ENCODE results near the gene PKP3. TPM values are rescaled to one million over a fixed set of nuclear protein-coding genes. Genes with fewer than 3 reads are reported as not detected.
"Not testable (repeated sequence)": the region's sequence is repeated elsewhere in the genome, so short reads cannot be mapped to it uniquely, and the experiment has no call there.

Gene PKP3
- total RNA-seq, 1 donor from 2014 or later, result 65.7 TPM

GRCh38 chr11:406796-407650, 13.0 kb downstream of the PKP3 start:
- no peak for TF ChIP-seq CTCF (IDR thresholded peaks at IDR 0.05; ENCODE audit: unreplicated experiment)
- peak; percentile 60 to 70 for DNase-seq (ENCODE audit: low spot score in 2 of 2, unreplicated experiment in 2 of 2)
- Mint-ChIP-seq H3K4me1 (peaks cover 6% of the 10 kb centered on the region), H3K4me3 (peak overlapping the region; percentile 46), H3K36me3 (no peaks in the 10 kb centered on the region), H3K27ac (no peak overlapping the region), H3K27me3 (ENCODE audit: low read depth) (no peaks in the 10 kb centered on the region), H3K9me3 (no peaks in the 10 kb centered on the region)

GRCh38 chr11:407651-408123, 13.7 kb downstream of the PKP3 start:
- no peak for DNase-seq (ENCODE audit: low spot score in 2 of 2, unreplicated experiment in 2 of 2)
- no peaks in the 10 kb centered on the region for H3K36me3 Mint-ChIP-seq
- no peaks in the 10 kb centered on the region for H3K27me3 Mint-ChIP-seq (ENCODE audit: low read depth)
- TF ChIP-seq CTCF (IDR thresholded peaks at IDR 0.05; ENCODE audit: unreplicated experiment), result no peak
- H3K4me3 Mint-ChIP-seq, result no peak overlapping the region
- H3K27ac Mint-ChIP-seq, result no peak overlapping the region
- H3K9me3 Mint-ChIP-seq, result no peaks in the 10 kb centered on the region
- peaks cover 6% of the 10 kb centered on the region for H3K4me1 Mint-ChIP-seq

- no peak for TF ChIP-seq CTCF (IDR thresholded peaks at IDR 0.05; ENCODE audit: unreplicated experiment)
- Mint-ChIP-seq H3K4me1 (peaks cover 6% of the 10 kb centered on the region), H3K36me3 (no peaks in the 10 kb centered on the region), H3K27ac (no peak overlapping the region), H3K27me3 (ENCODE audit: low read depth) (no peaks in the 10 kb centered on the region), H3K4me3 (no peak overlapping the region), H3K9me3 (no peaks in the 10 kb centered on the region)
- no peak for DNase-seq (ENCODE audit: low spot score in 2 of 2, unreplicated experiment in 2 of 2)
These were observed 14.4 kb downstream of the PKP3 start for GRCh38 chr11:408154-409007.

- TF ChIP-seq CTCF (IDR thresholded peaks at IDR 0.05; ENCODE audit: unreplicated experiment), result no peak
- Mint-ChIP-seq H3K9me3 (no peaks in the 10 kb centered on the region), H3K27ac (no peak overlapping the region), H3K4me3 (no peak overlapping the region), H3K4me1 (peaks cover 6% of the 10 kb centered on the region), H3K36me3 (no peaks in the 10 kb centered on the region), H3K27me3 (ENCODE audit: low read depth) (no peaks in the 10 kb centered on the region)
- DNase-seq (ENCODE audit: low spot score in 2 of 2, unreplicated experiment in 2 of 2), result no peak
These were observed 15.1 kb downstream of the PKP3 start for GRCh38 chr11:409008-409599.

GRCh38 chr11:409600-410483, 15.8 kb downstream of the PKP3 start:
- no peak for TF ChIP-seq CTCF (IDR thresholded peaks at IDR 0.05; ENCODE audit: unreplicated experiment)
- peaks cover 4% of the 10 kb centered on the region for H3K27me3 Mint-ChIP-seq (ENCODE audit: low read depth)
- no peak overlapping the region for H3K27ac Mint-ChIP-seq
- no peak overlapping the region for H3K4me3 Mint-ChIP-seq
- no peak for DNase-seq (ENCODE audit: low spot score in 2 of 2, unreplicated experiment in 2 of 2)
- H3K9me3 Mint-ChIP-seq, result no peaks in the 10 kb centered on the region
- peaks cover 12% of the 10 kb centered on the region for H3K4me1 Mint-ChIP-seq
- H3K36me3 Mint-ChIP-seq, result no peaks in the 10 kb centered on the region

GRCh38 chr11:410711-411110, 16.7 kb downstream of the PKP3 start:
- not testable (repeated sequence) for H3K27ac Mint-ChIP-seq; H3K4me3 Mint-ChIP-seq; H3K4me1 Mint-ChIP-seq; H3K36me3 Mint-ChIP-seq; DNase-seq (ENCODE audit: low spot score in 2 of 2, unreplicated experiment in 2 of 2); H3K27me3 Mint-ChIP-seq (ENCODE audit: low read depth); H3K9me3 Mint-ChIP-seq

GRCh38 chr11:411520-411919, 17.5 kb downstream of the PKP3 start:
- not testable (repeated sequence) for H3K4me3 Mint-ChIP-seq; H3K27me3 Mint-ChIP-seq (ENCODE audit: low read depth); H3K36me3 Mint-ChIP-seq; H3K27ac Mint-ChIP-seq; H3K9me3 Mint-ChIP-seq; DNase-seq (ENCODE audit: low spot score in 2 of 2, unreplicated experiment in 2 of 2)
- peaks cover 13% of the 10 kb centered on the region for H3K4me1 Mint-ChIP-seq

All from mesothelial cell of epicardium (in vitro differentiated cells).